ENCODE results near the gene NAV1. TPM values are rescaled to one million over a fixed set of nuclear protein-coding genes. Genes with fewer than 3 reads are reported as not detected.

NAV1 gene
- total RNA-seq (2022; extraction: Qiagen RNA extraction; ENCODE audit: low read depth): 5.6 to 10.1 TPM (median 9.5 TPM) in 5 replicates

GRCh38 chr1:201538612-201539551 is at the start of gene NAV1:
TSS of gene NAV1 (plus strand) at chr1:201539127. CDS start at chr1:201622885, 83,758 bp downstream.

GRCh38 chr1:201506557-201507359 is 32.2 kb upstream of the NAV1 start, which contains the start of gene CSRP1:
TSS of gene CSRP1 (minus strand) at chr1:201507123. CDS start at chr1:201496303, 10,820 bp downstream.

Other genes starting within 250 kb of the NAV1 start
- gene TNNT2, start 161.4 kb upstream of the NAV1 start, total RNA-seq (2022; extraction: Qiagen RNA extraction; ENCODE audit: low read depth): 0.13 to 0.39 TPM in 2 of 5 replicates, not detected in the others
- gene LAD1, start 139.8 kb upstream of the NAV1 start, total RNA-seq (2022; extraction: Qiagen RNA extraction; ENCODE audit: low read depth): 0.61 to 1.1 TPM (median 0.80 TPM) in 5 replicates
- gene TNNI1, start 117.4 kb upstream of the NAV1 start, total RNA-seq (2022; extraction: Qiagen RNA extraction; ENCODE audit: low read depth): not detected in 5 replicates
- gene PHLDA3, start 69.9 kb upstream of the NAV1 start, total RNA-seq (2022; extraction: Qiagen RNA extraction; ENCODE audit: low read depth): 96.2 to 174 TPM (median 149 TPM) in 5 replicates
- 377 to 522 TPM (median 389 TPM) in 5 replicates for gene CSRP1, start 32.0 kb upstream of the NAV1 start, total RNA-seq (2022; extraction: Qiagen RNA extraction; ENCODE audit: low read depth)

Measured in A549 treated with GW870086 at 1 μM for 4 hours (cell line).